GM19324 (cell line): ENCODE data around the gene CLEC3B.
"Not testable (repeated sequence)": the region's sequence is repeated elsewhere in the genome, so short reads cannot be mapped to it uniquely, and the experiment has no call there.

Source experiments
- ATAC-seq: cut with Tn5 transposase; IDR thresholded peaks from one replicate; pipeline ENCODE4 v1.9.1; 2021; ENCODE audit warnings: mild to moderate bottlenecking, moderate library complexity; ENCODE audit not compliant: unreplicated experiment, low FRiP score

CLEC3B gene

GRCh38 chr3:45026038-45026437 lies at the start of gene CLEC3B:
Gene CLEC3B (plus strand): TSS chr3:45026303. CDS start chr3:45026363, 60 bp downstream.
- ATAC-seq = no peak

GRCh38 chr3:44981220-44981619 lies 44.9 kb upstream of the CLEC3B start:
- no peak for ATAC-seq

- no peak for ATAC-seq
Measured at GRCh38 chr3:44981751-44982150, 44.4 kb upstream of the CLEC3B start.

GRCh38 chr3:44982817-44983216 lies 43.3 kb upstream of the CLEC3B start:
- no peak for ATAC-seq

- no peak for ATAC-seq
Measured at GRCh38 chr3:44983484-44983941, 42.6 kb upstream of the CLEC3B start.

- ATAC-seq = no peak
Measured at GRCh38 chr3:44984335-44984734, 41.8 kb upstream of the CLEC3B start.

- not testable (repeated sequence) for ATAC-seq
Measured at GRCh38 chr3:44986330-44986729, 39.8 kb upstream of the CLEC3B start.

- no peak for ATAC-seq
Measured at GRCh38 chr3:44987332-44987731, 38.8 kb upstream of the CLEC3B start.

GRCh38 chr3:44988073-44988472 lies 38.0 kb upstream of the CLEC3B start:
- ATAC-seq = no peak

- no peak for ATAC-seq
Measured at GRCh38 chr3:44989141-44989540, 37.0 kb upstream of the CLEC3B start.

- ATAC-seq = no peak
Measured at GRCh38 chr3:44989636-44990373, 36.3 kb upstream of the CLEC3B start.

GRCh38 chr3:44991326-44991725 lies 34.8 kb upstream of the CLEC3B start:
- no peak for ATAC-seq

- no peak for ATAC-seq
Measured at GRCh38 chr3:44992555-44993470, 33.3 kb upstream of the CLEC3B start.

- ATAC-seq = no peak
Measured at GRCh38 chr3:44993471-44994205, 32.5 kb upstream of the CLEC3B start.

- ATAC-seq = no peak
Measured at GRCh38 chr3:44995142-44995770, 30.8 kb upstream of the CLEC3B start.

GRCh38 chr3:44996556-44996969 lies 29.5 kb upstream of the CLEC3B start:
- no peak for ATAC-seq

- no peak for ATAC-seq
Measured at GRCh38 chr3:44999782-45000181, 26.3 kb upstream of the CLEC3B start.

GRCh38 chr3:45000823-45001222 lies 25.3 kb upstream of the CLEC3B start:
- ATAC-seq = no peak

GRCh38 chr3:45001738-45002137 lies 24.4 kb upstream of the CLEC3B start:
- ATAC-seq = no peak

- ATAC-seq = no peak
Measured at GRCh38 chr3:45002139-45002660, 23.9 kb upstream of the CLEC3B start.
